GM12872 (cell line): ENCODE results near the gene ABI1.

Experiments used
- TF ChIP-seq, protein P1 (sequence below): IDR thresholded peaks from 3 replicates; pipeline ENCODE4 v1.5.1; 2011; ENCODE audit warnings: low read depth, mild to moderate bottlenecking, low read length, moderate library complexity; ENCODE audit not compliant: insufficient read depth

ABI1 gene

GRCh38 chr10:26711324-26711723 is 149.4 kb downstream of the ABI1 start:
- TF ChIP-seq, protein P1, sequence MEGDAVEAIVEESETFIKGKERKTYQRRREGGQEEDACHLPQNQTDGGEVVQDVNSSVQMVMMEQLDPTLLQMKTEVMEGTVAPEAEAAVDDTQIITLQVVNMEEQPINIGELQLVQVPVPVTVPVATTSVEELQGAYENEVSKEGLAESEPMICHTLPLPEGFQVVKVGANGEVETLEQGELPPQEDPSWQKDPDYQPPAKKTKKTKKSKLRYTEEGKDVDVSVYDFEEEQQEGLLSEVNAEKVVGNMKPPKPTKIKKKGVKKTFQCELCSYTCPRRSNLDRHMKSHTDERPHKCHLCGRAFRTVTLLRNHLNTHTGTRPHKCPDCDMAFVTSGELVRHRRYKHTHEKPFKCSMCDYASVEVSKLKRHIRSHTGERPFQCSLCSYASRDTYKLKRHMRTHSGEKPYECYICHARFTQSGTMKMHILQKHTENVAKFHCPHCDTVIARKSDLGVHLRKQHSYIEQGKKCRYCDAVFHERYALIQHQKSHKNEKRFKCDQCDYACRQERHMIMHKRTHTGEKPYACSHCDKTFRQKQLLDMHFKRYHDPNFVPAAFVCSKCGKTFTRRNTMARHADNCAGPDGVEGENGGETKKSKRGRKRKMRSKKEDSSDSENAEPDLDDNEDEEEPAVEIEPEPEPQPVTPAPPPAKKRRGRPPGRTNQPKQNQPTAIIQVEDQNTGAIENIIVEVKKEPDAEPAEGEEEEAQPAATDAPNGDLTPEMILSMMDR: no peak

DNA sequence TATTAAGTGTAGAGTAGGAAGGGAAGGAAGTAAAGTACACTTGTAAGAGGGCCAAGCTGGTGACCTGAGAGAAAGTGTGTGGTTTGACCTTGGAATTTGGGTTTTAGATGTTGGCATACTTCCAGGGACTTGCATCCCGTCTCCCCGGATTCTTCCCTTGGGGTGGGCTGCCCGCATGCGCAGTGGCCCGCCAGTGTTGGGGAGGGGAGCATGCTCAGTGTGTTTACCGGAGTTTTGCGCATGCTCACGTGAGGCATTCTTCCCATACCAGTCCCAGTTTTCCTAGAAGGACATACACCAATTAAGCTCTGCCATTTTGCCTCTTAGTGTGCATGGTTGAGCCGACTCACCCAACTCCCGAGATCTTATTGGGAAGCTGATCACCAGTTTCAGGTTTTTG is 153.8 kb downstream of the ABI1 start:
- TF ChIP-seq, protein P1: no peak

GRCh38 chr10:26706206-26706605 is 154.6 kb downstream of the ABI1 start:
- TF ChIP-seq, protein P1: no peak

DNA sequence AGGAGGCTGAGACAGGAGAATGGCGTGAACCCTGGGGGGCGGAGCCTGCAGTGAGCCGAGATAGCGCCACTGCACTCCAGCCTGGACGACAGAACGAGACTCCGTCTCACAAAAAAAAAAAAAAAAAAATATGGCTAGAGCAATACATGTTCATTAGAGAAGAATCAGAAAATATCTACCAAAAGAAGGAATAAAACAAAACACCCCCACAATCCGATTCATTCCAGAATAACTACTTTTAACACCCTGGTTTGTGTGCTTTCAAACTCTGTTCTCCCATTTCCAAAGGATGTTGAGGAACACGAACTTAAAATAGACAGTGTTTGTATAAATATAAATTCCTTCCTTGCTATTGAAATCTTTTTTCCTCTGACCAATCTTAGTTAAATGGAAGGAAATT is 156.8 kb downstream of the ABI1 start:
- TF ChIP-seq, protein P1: no peak

- TF ChIP-seq, protein P1: no peak
Observed at GRCh38 chr10:26703096-26703495, 157.7 kb downstream of the ABI1 start.

DNA sequence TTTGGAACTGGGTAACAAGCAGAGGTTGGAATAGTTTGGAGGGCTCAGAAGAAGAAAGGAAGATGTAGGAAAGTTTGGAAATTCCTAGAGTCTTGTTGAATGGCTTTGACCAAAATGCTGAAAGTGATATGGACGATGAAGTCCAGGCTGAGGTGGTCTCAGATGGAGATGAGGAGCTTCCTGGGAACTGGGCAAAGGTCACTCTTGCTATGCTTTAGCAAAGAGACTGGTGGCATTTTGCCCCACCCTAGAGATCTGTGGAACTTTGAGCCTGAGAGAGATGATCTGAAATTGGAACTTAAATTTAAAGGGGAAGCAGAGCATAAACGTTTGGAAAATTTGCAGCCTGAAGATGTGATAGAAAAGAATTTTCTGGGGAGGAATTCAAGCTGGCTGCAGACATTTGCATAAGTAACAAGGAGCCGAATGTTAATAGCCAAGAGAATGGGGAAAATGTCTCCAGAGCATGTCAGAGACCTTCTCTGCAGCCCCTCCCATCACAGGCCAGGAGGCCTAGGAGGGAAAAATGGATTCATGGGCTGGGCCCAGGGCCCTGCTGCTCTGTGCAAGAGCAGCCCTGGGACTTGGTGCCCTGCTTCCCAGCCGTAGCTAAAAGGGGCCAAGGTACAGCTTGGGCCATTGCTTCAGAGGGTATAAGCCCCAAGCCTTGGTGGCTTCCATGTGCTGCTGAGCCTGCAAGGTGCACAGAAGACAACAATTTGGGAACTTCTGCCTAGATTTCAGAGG is 159.7 kb downstream of the ABI1 start:
- TF ChIP-seq, protein P1: no peak

DNA sequence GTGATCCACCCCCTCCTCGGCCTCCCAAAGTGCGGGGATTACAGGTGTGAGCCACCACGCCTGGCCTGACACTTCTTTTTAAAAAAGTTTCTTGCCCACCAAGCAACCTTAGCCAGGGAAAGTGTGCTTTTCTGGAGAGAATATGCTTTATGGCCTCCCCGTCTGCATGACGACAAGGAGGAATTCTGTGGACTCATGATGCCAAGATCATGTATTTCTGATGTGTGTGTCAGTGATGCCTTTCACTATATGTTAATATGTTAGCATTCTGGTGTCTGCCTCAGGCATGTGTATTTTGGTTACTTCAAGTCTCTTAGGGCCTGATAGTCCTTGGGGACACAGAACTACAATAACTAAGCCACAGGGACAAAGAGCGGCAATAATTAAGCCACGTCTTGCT is 161.1 kb downstream of the ABI1 start:
- TF ChIP-seq, protein P1: no peak
